ENCODE measurements around the gene SIPA1L3.
"Not testable (repeated sequence)": the region's sequence is repeated elsewhere in the genome, so short reads cannot be mapped to it uniquely, and the experiment has no call there.

SIPA1L3 gene

DNA sequence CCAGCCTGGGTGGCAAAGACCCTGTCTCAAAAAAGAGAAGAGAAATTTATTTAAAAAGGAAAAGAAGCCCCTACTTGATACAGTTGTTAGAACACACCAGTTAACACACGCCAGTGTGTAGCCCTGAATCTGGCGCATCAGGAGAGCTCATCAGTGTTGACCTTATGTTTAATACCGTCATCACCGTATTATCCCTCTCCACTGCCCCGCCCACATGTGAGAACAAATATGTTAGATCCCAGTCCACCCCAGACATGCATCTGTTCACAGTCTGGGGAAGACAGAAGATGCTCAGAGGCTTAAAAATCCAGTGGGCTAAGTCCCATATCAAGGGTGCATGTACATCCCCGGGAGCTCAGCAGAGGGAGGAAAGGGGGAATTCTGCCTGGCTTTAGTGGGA lies 161.8 kb downstream of the SIPA1L3 start:
- no peak for DNase-seq (ENCODE audit: low read depth)

DNA sequence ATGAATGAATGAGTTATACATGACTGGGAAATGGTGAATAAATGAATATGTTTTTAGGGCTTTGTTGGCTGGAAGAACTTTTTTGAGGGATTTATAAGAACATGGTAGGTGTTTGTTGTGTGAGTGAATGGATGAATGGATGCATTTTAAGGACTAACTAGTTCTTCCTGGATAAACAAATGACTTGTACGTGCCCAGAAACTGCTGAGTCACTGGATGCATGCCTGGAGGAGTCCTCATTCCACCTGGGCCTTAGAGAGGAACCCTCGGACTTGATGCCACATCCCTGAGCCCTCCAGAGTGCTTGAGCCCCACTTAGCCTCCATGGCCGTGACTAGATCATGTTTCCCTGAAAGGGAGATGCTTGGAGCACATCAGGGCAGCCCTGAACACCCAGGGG lies 163.6 kb downstream of the SIPA1L3 start:
- DNase-seq (ENCODE audit: low read depth): no peak

DNA sequence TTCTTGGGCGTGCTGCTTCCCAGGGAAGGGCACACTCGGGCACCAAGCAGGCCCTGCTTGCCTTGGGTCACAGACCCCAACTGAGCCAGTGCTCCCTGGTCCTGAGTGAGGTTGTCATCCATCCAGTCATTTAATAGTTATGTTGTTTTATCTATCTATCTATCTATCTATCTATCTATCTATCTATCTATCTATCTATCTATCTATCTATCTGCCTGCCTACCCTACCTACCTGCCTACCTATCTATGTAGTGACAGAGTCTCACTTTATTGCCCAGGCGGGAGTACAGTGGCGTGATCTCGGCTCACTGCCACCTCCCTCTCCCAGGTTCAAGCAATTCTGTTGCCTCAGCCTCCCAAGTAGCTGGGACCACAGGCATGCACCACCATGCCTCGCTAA lies 164.0 kb downstream of the SIPA1L3 start:
- not testable (repeated sequence) for DNase-seq (ENCODE audit: low read depth)

DNA sequence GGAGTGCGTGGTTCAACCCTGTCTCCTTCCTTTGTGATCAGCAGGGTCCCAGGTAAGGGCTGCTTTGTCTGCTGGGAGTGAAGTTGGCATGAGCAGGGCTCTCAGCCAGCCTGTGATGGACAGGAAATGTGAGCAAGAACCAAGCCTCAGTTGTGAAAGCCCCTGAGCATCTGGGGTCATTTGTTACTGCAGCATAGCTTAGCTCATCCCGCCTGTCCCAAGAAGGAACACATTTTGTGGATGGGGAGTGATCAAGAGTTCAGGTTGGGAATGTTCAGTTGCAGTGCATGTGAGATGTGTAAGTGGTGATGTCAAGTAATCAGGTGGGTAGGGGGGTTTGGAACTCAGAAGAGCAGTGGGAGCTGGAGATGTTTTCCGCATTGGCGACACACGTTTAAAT lies 164.6 kb downstream of the SIPA1L3 start:
- no peak for DNase-seq (ENCODE audit: low read depth)

DNA sequence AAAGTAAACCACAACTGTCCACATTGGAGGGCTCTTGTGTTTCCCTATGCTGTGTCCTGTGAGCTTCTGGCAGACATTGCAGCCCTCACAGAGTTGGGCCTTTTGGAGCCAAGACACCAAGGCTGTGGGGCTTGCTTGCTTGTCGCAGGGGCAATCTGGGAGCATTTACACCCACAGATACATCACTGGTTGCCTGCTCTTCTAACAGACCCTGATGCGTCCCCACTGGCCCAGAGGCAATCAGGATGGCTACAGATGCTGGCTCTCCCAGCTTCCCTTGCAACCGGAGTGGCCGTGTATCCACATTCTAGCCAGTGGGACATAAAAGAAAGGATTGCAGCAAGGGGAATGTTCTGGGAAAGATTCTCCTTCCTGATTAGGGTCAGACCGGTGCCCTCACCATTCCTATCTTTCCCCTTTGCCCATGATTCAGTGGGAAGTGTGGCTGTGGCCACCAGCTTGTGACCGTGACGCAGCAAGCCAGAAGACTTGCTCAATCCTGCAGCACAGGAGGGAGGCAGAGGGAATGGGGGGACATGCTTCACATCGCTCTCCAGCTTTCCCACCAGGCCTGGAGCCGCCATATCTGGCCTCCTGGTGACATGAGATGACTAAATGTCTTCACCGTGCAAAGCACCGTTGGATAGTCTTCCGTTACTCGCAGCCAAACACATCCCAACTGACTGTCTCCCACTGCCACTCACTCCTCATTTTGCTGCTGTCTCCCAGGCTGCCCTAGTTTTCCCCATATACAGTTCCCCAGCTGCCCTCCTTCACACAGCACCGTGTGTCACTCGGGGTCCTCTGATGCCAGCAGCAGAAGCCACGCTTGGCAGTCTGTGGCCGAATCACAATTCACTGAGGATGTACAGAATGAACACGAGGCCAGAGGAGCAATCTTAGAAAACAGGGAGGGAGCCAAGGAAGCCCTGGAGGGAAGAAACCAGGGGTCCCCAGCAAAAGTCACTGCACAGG lies 166.1 kb downstream of the SIPA1L3 start:
- DNase-seq (ENCODE audit: low read depth): no peak

DNA sequence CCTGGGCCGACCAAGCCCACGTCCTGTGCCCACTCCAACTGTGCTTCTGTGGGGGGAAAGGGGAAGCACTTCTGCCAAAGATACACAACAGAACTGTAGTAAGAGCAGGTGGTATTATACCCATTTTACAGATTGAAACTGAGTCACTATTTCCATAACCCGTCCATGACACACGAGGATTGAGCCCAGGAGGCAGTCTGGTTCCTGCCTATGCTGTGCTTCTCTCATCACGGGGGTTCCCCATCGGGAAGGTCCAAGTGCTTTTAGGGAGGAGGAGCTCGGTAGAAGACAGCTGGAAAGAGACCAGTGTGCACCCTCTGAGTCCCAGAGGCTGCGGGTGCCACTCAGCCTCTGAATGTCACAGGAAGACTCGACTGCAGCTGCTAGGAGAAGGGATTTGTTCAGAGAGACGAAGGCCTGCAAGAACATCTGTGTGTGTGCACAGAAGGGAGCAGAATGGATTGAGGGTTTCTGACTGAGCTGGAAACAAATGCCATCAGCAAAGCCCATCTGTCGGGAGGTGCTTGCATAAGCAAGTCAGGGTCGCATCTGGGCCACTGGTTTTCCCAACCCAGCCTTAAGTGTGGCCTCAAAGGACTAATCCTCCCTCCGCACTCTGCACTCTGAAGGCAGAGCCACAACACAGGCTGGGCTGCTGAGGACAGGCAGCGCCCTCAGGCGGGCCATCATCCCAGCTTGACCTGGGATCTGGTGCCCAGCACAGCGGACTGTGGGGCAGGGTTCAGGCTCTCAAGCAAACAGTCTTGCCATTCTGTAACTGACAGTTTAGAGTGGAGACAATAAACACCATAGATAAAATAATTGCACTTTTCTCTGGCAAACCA lies 167.1 kb downstream of the SIPA1L3 start:
- no peak for DNase-seq (ENCODE audit: low read depth)

DNA sequence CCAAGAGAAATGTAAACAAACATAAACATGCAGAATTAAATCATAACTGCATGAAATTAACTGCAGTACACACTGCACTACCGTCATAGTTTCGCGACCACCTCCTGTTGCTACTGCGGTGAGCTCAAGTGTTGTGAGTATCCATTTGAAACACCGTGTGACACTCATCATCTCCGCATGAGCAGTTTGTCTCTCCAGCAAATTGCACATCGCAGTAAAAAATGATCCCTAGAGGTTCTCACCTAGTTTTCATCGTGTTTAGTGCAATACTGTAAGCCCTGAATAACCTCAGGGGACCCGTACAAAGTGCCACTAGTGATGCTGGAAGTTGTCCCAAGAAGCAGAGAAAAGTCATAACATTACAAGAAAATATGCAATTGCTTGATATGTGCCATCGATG lies 169.3 kb downstream of the SIPA1L3 start:
- no peak for DNase-seq (ENCODE audit: low read depth)

DNA sequence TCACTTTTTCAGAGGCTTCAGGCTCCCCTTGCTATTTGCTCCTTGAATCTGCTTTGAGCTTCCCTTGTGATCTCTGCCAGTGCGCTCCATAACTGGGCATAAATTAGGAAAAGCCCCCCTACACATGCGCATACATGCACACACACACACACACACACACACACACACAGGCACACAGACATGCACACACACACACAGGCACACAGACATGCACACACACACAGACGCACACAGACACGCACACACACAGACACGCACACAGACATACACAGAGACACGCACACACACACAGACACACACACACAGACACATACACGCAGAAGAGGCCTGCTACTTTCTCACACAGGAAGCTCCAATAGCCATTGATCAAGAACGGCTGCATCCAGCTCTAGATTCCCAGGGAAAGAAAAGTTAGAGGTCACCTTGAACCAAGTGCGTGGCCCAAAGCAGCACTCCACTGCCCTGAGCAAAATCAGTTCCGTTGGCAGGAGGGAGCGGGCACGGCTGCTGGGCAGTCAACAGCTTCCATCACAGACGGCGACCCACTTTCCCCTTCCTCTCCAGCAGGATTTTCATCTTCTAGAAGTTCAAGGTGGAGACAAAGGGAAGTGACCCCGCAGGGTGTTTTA lies 171.4 kb downstream of the SIPA1L3 start:
- DNase-seq (ENCODE audit: low read depth): no peak

DNA sequence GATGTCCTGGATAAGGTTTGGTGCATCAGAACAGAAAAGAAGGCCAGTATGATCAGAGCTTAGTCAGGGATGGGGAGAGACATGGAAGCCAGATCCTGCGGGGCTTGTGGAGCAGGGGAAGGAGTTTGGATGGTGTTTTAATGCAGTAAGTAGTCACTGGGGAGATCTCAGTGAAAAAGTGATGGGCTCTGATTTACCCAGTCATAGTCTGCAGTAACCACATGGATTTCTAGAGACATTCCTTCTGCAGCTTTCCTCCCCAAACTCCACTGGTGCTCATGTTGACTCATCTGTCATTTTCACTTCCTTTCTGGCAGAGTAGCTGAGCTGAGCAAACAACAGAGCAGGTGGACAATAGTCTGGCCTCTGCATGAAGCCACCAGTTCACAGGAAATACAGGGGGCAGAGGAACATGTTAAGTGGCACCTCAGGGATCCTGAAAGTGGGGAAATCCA lies 172.9 kb downstream of the SIPA1L3 start:
- no peak for DNase-seq (ENCODE audit: low read depth)

DNA sequence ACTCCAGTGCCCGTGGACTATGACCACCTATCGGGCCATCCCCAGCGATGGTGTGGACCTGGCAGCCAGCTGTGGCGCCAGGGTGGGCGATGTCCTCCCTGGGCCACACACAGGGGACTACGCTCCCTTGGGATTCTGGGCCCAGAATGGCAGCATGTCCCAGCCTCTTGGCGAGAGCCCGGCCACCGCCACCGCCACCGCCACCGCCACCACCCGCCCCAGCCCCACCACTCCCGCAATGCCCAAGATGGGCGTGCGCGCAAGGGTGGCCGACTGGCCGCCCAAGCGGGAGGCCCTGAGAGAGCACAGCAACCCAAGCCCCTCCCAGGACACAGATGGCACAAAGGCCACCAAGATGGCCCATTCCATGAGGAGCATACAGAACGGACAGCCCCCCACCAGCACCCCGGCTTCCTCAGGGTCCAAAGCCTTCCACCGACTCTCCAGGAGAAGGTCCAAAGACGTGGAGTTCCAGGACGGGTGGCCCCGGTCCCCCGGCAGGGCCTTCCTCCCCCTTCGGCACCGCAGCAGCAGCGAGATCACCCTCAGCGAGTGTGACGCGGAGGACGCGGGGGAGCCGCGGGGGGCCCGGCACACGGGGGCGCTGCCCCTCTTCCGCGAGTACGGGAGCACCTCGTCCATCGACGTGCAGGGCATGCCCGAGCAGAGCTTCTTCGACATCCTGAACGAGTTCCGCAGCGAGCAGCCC lies 174.7 kb downstream of the SIPA1L3 start:
- DNase-seq (ENCODE audit: low read depth): no peak

DNA sequence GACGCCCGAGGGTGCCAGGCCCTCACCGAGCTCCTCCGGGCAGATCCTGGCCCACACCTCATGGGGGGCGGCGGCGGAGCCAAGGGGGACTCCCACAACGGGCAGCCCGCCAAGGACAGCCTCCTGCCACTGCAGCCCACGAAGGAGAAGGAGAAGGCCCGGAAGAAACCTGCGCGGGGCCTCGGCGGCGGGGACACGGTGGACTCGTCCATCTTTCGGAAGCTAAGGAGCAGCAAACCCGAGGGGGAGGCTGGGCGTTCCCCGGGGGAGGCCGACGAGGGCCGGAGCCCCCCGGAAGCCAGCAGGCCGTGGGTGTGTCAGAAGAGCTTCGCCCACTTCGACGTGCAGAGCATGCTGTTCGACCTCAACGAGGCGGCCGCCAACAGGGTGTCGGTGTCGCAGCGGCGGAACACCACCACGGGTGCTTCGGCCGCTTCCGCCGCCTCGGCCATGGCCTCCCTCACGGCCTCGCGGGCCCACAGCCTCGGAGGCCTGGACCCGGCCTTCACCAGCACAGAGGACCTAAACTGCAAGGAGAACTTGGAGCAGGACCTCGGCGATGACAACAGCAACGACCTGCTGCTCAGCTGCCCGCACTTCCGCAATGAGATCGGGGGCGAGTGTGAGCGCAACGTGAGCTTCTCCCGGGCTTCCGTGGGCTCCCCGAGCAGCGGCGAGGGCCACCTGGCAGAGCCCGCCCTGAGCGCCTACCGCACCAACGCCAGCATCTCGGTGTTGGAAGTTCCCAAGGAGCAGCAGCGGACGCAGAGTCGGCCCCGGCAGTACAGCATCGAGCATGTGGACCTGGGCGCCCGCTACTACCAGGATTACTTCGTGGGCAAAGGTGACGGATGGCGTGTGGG lies 175.5 kb downstream of the SIPA1L3 start:
- DNase-seq (ENCODE audit: low read depth): no peak

DNA sequence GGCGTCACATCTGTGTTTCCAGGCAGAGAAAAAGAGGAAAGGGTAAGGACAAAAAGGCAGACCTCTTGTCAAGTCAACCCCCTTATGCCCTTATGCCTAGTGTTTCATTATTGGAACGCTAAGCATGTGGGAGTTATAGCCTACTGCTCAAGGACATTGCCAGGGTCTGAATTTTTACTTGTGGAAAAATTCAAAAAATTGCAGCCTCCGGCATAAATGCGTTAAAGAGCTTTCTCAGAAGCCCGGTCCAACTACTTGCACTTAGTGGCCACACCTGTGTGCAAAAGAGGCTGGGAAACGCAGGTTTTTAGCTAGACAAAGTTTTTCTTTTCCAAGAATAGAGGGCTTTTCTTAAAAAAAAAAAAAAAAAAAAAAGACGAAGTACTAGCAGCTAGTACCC lies 177.2 kb downstream of the SIPA1L3 start:
- no peak for DNase-seq (ENCODE audit: low read depth)

DNA sequence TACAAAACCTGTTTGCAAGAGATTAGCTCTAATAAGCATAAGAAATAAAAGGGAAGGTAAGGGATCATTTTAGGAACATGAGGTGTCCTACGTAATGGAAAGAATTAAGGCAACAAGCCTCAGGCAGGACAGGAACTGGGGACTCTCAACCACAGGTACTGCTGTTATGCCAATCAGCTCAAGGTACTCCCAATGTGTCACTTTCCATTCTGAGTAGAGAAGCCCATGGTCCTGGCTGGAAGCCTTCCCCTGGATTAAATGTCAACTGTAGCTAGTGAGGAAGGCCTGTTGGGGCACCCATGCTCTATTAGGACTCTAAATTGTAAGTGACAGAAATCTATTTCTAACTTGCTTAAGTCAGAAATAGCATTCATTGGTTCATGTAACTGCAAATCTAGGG lies 182.4 kb downstream of the SIPA1L3 start:
- no peak for DNase-seq (ENCODE audit: low read depth)

DNA sequence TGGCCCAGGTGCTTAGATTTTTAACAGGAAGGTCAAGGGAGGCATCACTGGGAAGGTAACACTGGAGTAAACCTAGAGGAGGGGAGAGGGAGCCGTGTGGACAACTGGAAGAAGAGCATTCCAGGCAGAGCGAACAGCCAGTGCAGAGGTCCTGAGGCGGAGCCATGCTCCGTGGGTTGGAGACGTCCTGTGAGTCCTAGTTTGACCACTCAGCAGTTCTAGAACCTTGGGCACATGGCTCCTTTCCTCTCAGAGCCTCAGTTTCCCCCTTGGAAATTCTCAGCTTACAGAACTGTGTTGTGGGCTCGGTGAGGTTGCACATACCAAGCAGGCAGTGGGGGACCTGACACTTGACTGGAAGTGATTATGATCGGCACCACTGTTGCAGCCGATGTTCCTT lies 186.1 kb downstream of the SIPA1L3 start:
- DNase-seq (ENCODE audit: low read depth): no peak

DNA sequence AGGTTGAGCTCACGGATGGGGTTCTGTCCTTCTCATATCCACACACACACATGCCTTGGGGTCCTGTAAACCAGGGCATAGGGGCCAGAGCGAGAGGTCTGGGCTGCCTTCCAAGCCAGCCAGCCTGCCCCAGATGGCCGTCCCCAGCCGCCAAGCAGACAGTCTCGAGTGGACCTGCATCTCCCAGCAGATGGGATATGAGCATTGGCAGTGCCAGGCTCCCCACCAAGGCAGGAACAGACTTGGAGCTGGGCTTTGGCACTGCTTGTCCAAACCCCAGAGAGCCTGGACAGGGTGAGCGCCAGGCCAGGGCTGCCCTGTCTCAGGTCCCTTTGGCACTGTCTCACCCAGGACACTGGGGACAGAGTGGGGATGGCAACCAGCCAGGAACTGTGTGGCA lies 186.6 kb downstream of the SIPA1L3 start:
- no peak for DNase-seq (ENCODE audit: low read depth)

DNA sequence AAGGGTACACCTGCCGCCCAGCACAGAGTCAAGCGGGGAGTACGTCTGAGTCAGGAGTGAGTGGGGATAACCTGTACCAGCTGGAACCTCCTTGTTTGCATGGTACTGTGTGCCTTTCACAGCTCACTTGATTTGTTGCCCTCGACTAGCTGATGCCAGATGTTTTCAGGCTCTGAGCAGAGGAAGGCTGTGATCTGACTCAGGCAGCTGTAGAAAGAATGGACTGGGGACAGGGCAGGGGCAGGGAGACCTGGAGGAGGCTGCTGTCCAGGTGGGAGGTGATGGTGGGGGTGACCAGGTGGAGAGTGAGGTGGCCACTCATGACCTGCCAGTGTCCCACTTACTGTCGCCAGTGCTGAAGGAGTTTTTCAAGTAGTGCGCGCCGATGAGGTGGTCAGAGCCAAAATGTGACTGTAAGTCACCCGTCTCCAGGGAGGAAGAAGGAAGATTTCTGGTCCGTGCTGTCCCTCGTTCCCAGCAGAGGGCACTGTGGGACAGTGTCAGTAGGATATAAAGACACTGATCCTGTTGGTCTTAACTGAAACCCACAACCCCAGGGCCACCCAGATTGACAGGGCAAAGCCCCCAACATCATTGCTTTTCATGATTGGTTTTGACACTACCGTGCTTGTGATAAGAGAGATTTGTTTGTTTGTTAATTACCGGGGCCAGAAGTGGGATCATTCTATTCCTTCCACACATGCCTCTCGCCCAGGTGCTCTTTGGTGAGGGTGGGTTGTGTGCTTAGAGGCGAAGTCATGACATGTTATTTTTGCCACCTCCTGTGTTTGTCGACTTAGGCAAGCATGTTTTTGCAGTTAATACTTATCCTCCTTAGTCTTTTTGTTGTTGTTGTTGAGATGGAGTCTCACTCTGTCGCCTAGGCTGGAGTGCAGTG lies 188.7 kb downstream of the SIPA1L3 start:
- peak; percentile 30 for DNase-seq (ENCODE audit: low read depth)

DNA sequence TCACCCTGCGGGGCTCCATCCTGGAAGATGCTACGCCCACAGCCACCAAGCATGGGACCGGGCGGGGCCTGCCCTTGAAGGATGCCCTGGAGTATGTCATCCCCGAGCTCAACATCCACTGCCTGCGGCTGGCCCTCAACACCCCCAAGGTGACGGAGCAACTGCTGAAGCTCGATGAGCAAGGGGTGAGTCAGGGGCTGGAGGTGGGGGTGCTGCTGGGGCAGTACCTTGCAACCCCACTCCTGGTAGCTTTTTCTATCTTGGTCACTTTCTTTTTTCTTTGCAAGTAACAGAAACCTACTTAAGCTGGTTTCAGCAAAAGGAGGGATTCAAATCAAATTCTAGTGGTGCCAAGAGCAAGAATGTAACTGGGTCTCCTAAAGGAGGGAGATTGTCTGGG lies 193.0 kb downstream of the SIPA1L3 start:
- no peak for DNase-seq (ENCODE audit: low read depth)

DNA sequence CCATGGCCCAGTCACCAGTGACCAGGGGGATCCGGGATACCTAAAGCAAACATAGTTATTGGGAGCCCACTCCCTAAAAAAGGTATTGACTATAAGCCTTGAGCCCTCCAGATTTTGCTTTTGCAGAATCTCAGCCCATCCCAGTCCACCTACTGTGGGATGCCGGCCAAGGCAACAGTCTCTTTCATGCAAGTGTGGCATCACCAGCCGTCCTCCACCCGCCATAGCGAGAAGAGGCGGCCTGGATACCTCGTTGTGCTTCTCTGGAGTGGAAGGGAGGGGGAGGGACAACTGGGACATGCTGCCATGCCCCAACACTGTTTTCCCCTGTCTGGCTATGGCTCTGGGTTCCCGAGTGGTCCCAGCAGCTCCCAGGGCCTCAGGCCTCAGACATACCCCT lies 193.6 kb downstream of the SIPA1L3 start:
- DNase-seq (ENCODE audit: low read depth): no peak

DNA sequence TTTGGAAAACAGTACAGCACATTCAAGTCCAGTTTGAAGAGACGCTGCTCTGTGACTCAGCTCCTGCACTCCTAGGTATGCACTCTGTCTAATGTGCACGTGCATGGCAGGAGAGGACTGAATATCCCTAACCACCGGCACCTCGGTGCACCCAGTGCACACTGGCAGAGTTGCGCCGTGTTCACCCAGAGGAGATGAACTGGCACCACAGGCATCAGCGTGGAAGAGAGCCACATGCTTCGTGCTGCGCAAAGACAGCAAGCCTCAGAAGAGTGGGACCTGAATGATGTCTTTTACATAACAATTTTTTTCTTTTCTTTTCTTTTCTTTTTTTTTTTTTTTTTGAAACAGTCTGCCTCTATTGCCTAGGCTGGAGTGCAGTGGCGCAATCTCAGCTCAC lies 194.7 kb downstream of the SIPA1L3 start:
- no peak for DNase-seq (ENCODE audit: low read depth)

DNA sequence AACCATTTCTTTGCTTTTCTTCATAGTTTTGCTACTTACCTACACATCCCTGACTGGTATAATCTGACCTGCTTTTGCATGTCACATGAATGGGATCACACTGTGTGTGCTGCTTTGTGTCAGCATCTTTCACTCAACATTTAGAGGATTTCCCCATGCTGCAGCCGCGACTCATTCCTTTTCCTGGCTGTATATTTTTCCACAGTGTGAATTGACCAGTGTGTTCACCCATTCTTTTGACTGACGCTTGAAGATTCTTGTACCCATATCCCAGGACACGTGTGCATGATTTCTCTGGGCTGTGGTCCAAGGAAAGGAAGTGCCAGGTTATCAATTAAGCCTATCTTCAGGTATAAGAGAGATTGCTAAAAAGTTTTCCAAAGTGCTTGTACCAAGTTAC lies 198.6 kb downstream of the SIPA1L3 start:
- DNase-seq (ENCODE audit: low read depth): no peak

Measured in activated T-cell treated with anti-CD3 and anti-CD28 coated beads for 24 hours (primary cell).